A673 (cell line): ENCODE data around the gene DOCK1.

Experiments
- CTCF ChIP-seq: fragments of 300-800, 200-600 bp; sonication (generic); conservative IDR thresholded peaks from 2 replicates; pipeline ENCODE4 v1.5.1; 2017; ENCODE audit warnings: low read depth, mild to moderate bottlenecking, antibody characterized with exemption, low read length, moderate library complexity, mixed read lengths
- EZH2 ChIP-seq: fragments of 200-600 bp; sonication (generic); IDR thresholded peaks from 2 replicates; pipeline ENCODE4 v1.6.1; 2017; ENCODE audit warnings: borderline replicate concordance, low read depth, mild to moderate bottlenecking, mixed read lengths, antibody characterized with exemption, low read length; ENCODE audit not compliant: poor library complexity, severe bottlenecking

- TF ChIP-seq CTCF (no peak), EZH2 (no peak)
These were observed 451.1 kb downstream of the DOCK1 start for GRCh38 chr10:127356360-127356759.
